ENCODE measurements around the gene TXLNG.
"Not testable (repeated sequence)": the region's sequence is repeated elsewhere in the genome, so short reads cannot be mapped to it uniquely, and the experiment has no call there.

The TXLNG gene
- total RNA-seq, result 99.0 to 105 reads per million in 2 donors

DNA sequence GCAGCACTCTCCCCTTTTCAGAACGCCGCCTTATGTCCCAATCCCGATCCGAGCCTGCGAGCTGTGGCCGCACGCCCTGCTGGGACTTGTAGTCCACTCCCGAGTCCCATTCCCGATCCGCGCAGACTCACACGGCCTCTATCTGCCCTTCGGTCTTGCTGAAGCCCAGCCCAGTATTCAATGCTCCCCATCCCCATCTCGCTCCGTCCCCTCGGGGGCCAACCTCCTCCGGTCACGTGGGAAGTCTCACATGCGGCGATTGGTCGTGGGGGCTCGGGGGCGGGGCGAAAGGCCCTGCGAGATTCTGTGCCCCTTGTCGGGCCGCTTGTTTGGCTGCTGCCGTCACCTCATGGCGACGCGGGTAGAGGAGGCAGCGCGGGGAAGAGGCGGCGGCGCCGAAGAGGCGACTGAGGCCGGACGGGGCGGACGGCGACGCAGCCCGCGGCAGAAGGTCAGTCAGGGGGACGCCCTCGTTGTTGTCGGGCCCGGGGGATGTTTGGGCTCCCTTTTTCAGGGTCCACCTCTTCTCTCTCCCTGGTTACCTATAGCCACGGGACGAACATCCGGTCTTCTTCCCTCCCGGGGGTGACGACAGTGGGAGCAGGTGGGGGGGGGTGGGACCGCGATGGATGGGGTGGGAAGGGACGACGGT is at the start of gene TXLNG:
Gene TXLNG (plus strand): TSS at position 328 of the 652 bp plus-strand sequence. CDS start 22 bp downstream, at position 350.
- peak; percentile 96 for DNase-seq

DNA sequence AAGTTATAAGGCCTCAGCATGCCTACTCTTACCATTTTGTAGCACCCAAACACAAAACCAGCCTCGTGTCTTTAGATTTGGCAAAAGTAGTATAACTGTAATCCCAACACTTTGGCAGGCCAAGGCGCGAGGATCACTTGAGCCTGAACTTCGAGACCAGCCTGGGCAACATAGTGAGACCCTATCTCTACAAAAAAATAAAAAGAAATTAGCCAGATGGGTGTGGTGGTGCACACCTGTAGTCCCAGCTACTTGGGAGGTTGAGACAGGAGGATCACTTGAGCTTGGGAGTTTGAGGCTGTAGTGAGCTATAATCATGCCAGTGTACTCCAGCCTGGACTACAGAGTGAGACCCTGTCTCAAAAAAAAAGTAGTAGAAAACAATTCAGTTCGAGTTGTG is 49.2 kb upstream of the TXLNG start:
- no peak for DNase-seq

DNA sequence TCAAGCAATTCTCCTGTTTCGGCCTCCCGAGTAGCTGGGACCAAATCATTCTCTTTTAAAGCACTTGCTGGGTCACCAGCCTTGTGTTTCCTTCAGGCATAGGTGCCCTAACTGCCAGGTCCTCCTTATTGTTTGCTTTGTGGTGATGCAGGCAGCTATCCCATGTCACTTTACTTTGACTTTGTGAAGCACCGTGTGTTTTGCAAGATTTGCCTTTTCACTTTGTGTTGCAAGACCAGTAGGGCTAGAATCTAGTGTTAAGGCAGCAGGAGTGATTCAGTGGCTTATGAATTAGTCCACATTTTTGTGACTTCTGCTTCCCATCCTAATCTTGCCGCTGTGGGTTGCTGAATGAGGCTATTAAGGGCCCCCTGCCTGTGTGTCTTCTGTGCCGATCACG is 46.7 kb upstream of the TXLNG start:
- no peak for DNase-seq

DNA sequence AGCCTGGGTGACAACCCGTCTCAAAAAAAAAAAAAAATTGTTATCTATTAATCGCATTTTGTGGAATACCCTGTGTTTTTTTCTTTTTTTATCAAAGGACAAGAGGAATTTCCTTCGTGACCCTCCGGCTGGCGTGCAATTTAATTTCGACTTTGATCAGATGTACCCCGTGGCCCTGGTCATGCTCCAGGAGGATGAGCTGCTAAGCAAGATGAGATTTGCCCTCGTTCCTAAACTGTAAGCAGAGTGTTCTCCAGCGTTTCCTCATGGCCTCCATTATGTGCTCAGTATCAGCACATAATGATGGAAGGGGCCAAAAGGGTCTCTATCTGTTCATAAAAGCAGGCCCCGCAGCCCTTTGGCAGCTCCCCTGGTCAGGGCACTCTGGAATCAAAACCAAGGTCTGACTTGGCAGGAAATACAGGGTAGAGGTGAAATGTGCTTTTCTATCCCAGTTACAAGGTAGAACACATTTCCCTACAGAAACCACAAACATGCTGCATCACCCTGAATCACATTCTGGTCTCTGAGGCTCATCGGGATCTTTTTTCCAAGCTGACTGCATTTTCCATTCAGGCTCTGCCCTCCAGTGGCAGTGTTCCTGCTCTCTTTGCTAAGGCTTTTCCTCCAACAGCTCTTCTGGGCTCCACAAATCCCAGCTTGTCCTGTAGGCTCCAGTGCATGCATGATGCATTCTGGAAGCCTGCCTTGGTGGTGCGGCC is 42.5 kb upstream of the TXLNG start:
- no peak for DNase-seq

DNA sequence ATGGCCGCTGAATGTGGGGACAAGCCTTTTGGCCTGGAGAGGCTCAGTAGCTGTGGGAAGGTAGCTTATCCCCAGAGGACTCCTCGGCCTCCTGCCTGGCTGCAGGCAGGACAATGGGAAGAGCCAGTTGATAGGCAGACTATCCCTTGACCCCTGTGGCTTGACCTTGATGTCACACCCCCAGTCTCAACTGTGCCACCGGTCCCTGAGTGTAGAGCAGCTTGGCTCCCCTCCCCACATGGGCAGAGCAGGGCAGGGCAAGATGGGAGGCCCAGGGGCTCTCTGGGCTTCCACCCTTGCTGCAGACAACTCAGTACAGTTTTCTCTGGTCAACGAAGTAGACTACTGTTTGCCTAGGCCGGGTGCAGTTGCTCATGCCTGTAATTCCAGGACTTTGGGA is 41.2 kb upstream of the TXLNG start:
- no peak for DNase-seq

DNA sequence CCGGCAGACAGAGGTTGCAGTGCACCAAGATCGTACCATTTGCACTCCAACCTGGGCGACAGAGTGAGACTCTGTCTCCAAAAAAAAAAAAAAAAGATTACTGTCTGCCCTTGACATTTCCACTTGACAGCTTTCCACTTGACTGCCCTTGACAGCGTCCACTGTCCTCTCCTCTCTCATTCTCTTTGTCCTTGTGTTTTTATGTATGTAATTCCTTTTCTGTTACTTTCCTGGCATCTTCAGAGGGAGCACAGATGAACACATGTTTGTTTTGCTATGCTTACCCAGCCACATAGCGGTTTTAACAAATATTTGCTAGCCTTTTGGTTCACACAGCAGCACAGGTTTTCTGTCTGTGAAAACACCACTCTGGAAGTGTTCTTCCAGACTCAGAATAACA is 40.6 kb upstream of the TXLNG start:
- DNase-seq, result no peak

DNA sequence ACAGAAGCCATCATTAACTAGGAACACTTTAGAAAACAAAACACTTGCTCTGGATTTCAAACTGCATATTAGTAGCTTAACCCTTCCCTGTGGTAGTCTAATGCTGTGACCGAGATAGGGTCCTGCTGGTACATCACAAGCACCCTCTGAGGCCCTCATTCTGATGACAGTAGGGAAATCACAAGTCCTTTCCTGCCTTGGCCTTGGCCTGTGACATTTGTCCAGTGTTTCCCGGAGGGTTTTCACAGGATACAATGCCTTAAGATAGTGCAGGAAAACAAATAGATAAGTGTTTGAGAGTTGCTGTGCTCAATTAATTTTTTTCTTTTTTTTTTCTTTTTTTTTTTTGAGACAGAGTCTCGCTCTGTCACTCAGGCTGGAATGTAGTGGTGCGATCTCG is 37.8 kb upstream of the TXLNG start:
- no peak for DNase-seq

- no peak for DNase-seq
Observed at GRCh38 chrX:16750136-16750535, 36.1 kb upstream of the TXLNG start.

- DNase-seq, result no peak
Observed at GRCh38 chrX:16754019-16754418, 32.2 kb upstream of the TXLNG start.

DNA sequence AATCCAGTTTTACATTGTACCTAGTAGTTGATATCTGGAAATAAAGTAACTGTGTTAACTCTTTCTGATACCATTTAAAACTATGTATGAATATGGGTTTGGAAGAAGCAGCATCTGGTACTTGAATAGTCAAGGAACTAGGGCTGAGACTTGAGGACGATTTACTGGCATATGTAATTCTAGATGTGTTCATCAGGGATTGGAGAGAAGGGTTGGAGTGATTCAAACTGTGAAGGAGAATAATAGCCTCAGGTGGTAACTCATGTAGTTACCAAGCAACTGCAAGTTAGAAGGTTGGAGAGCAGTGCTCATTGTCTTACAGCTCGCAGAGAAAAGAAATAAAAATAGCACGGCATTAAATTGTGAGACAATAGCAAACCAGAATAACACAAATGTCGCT is 29.5 kb upstream of the TXLNG start:
- no peak for DNase-seq

- DNase-seq, result not testable (repeated sequence)
Observed at GRCh38 chrX:16761500-16761899, 24.8 kb upstream of the TXLNG start.

GRCh38 chrX:16762579-16762978 is 23.7 kb upstream of the TXLNG start:
- no peak for DNase-seq

- no peak for DNase-seq
Observed at GRCh38 chrX:16765594-16765993, 20.7 kb upstream of the TXLNG start.

DNA sequence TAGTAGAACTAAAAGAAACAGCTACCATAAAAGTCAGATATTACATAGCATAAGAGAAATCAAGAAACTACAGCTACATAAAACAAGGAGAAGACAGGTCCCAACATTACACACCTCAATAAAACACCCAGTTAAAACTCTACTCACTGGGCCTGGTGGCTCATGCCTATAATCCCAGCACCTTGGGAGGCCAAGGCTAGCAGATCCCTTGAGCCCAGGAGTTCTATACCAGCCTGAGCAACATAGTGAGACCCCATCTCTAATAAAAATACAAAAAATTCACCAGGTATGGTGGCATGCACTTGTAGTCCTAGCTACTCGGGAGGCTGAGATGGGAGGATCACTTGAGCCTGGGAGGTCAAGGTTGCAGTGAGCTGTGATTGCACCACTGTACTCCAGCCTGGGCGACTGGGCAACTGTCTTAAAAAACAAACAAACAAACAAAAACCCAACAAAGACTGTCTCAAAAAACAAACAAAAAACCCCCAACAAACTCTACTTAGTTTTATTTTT is 15.2 kb upstream of the TXLNG start:
- no peak for DNase-seq

DNA sequence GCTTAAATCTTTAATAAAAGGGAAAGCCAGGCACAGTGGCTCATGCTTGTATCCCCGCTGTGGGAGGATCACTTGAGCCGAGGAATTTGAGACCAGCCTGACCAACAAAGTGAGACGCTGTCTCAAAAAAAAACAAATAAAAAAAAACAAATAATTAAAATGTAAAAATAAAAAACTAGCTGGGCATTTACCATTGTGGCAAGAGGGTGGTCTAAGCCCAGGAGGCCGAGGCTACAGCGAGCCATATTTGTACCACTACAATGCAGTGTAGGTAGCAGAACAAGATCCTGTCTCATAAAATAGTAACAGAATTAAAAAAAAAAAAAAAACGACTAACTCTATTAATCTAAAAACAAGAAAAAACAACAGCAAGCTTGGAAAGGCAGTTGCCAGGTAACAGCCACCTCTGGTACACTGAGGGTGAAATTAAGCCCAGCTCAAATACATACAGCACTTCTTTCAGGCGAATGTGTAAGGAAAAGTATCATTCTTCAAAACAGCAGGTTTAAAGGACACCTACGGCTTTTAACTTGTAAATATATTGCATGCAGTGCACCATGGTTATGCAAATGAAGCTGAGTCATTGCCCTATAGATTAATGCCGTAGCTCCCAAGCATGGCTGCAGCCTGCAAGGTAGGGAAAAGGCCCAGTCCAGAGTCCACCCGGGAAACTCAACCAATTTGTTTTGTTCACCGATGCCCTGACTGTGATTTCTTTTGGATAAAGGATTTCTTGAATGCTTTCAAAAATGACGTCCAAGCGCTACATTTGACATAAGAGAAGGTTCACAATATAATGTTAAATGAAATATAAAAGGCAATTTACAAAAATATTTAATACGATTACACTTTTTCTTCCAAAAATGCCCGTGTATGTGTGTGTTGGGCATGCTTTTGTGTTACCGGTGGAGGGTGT is 14.5 kb upstream of the TXLNG start:
- no peak for DNase-seq

DNA sequence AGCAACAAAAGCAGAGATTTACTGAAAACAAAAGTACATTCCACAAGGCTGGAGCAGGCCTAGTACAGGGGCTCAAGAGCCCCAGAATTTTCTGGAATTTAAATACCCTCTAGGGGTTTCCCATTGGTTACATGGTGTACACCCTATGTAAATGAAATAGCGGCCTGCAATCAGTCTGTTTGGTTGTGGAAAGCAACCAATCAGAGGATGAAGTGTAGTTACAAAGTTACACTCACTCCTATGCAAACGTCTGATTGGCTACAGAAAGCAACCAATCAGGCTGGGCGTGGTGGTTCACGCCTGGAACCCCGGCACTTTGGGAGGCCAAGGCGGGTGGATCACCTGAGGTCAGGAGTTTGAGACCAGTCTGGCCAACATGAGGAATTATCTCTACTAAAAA is 13.8 kb upstream of the TXLNG start:
- DNase-seq, result no peak

DNA sequence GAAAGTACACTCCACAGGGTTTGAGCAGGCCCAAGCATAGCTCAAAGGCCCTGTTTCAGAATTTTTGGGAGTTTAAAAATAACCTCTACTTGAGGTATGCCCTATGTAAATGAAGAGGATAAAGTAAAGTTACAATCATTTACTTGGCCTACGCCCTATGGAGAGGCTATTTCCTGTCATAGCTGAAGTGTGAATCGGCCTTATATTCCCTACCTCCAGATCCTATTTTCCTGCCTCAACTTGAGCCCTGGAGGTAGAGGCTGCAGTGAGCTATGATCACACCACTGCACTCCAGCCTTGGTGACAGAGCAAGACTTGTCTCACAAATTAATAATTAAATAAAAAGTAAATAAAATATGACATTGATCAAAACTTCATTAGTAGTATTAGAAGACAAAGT is 11.5 kb upstream of the TXLNG start:
- no peak for DNase-seq

- DNase-seq, result no peak
Observed at GRCh38 chrX:16778545-16778944, 7.7 kb upstream of the TXLNG start.

DNA sequence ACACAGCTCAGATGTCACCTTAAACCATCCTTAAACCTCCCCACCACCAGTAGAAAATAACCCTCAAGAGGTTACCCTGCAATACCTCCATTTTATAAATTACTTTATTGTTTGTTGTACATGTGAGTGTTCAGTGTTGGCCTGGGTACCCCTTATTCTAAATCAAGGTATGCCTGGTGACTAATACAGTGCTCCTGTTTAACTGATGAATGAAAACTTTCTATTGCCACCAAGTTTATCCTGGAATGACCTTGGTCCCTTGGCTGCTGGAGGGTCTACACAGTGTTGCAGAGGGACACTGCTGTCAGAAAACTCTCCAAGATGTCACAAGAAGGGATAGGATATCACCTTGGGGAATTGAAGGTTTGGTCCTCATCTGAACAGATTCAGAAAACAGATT is 7.3 kb upstream of the TXLNG start:
- no peak for DNase-seq

- not testable (repeated sequence) for DNase-seq
Observed at GRCh38 chrX:16779815-16780214, 6.5 kb upstream of the TXLNG start.

DNA sequence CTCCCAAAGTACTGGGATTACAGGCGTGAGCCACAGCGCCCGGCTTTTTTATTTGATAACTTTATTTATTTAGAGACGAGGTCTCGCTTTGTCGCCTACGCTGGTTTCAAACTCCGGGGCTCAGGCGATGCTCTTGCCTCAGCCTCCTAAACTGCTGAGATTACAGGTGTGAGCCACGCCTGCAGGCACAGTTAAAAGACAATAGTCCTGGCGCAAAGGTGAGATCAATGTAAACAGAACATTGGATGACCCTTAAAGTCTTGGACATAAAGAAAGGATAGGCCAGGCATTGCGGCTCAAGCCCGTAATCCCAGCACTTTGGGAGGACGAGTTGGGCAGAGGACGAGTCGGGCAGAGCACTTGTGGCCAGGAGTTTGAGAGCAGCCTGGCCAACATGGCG is 2.8 kb upstream of the TXLNG start:
- DNase-seq, result no peak

GRCh38 chrX:16784440-16784839 is 1.8 kb upstream of the TXLNG start:
- not testable (repeated sequence) for DNase-seq
